ENCODE measurements around the gene SIAH3.

Gene SIAH3

DNA sequence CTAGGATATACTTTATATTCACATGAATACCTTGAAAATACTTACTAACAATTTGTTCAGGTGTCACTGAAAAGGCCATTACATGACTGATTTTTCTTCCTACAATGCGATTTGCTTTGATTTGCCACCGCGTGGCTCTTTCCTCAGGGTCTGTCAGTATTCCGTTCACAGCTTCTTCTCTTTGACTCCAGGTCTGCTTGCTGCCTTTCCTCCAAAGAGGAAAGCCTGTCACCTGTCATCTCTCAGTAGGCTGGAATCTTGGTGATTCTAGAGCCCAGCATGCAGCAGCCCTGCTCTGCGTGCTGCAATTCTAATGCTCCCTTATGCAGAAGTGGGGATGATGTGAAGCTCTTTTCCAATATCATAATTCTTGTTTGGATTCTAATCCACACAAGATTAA, 33.6 kb upstream of the SIAH3 start:
- CTCF ChIA-PET = no interaction called here

DNA sequence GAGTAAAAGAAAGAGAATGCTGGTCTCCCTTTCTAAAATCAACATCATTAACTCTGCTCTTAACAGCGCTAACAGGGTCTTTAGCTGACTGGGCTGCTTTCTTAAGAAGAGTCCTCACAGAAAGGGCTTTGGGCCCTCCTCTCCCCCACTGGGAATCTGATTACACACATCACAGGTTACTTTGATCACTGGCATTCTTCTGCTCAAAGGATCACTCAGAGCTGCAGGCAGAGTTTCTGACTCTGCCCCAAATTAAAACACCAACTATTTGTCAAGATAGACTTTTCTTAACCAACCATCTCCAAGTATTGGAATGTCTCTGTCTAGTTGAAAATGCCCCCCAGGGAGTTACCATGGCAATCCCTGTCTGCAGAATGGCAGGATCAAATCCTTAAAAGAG, 31.1 kb upstream of the SIAH3 start:
- CTCF ChIA-PET = no interaction called here
- H3K36me3 ChIP-seq (ENCODE audit: control insufficient read depth in 2 of 2, insufficient read depth in 1 of 2, low read length in 2 of 2) = no peaks in the 10 kb centered on the region
- H3K4me1 ChIP-seq (ENCODE audit: control insufficient read depth, insufficient read depth, low read length) = no peaks in the 10 kb centered on the region
- POLR2A ChIA-PET = no interaction called here
- no peaks in the 10 kb centered on the region for H3K9me3 ChIP-seq (ENCODE audit: control insufficient read depth, insufficient read depth, low read depth, low read length)
- H3K27ac ChIP-seq (ENCODE audit: extremely low read depth, low read depth, low read length) = no peak overlapping the region
- TF ChIP-seq ZNF248 (tag by site-specific recombination; IDR thresholded peaks at IDR 0.05) (no peak), ZNF621 (tag by site-specific recombination; IDR thresholded peaks at IDR 0.05) (no peak), ZNF335 (tag by site-specific recombination; conservative IDR thresholded peaks at IDR 0.05) (no peak), ZNF571 (tag by site-specific recombination; IDR thresholded peaks at IDR 0.05) (no peak), ZNF175 (tag by site-specific recombination; IDR thresholded peaks at IDR 0.05) (no peak), ZNF214 (tag by site-specific recombination; IDR thresholded peaks at IDR 0.05; ENCODE audit: borderline replicate concordance) (no peak), KLF7 (tag by site-specific recombination; IDR thresholded peaks at IDR 0.05; ENCODE audit: borderline replicate concordance) (no peak), ZNF37A (tag by site-specific recombination; IDR thresholded peaks at IDR 0.05) (no peak), ZNF768 (tag by site-specific recombination; IDR thresholded peaks at IDR 0.05) (no peak), ZNF132 (tag by site-specific recombination; IDR thresholded peaks at IDR 0.05; ENCODE audit: borderline replicate concordance) (no peak), ZNF19 (tag by site-specific recombination; IDR thresholded peaks at IDR 0.05; ENCODE audit: low read depth) (no peak), ZNF391 (tag by site-specific recombination; IDR thresholded peaks at IDR 0.05; ENCODE audit: borderline replicate concordance, low read depth) (no peak), KLF10 (tag by site-specific recombination; IDR thresholded peaks at IDR 0.05) (no peak), ZNF548 (tag by site-specific recombination; IDR thresholded peaks at IDR 0.05) (no peak)
- TF ChIP-seq, protein P1, sequence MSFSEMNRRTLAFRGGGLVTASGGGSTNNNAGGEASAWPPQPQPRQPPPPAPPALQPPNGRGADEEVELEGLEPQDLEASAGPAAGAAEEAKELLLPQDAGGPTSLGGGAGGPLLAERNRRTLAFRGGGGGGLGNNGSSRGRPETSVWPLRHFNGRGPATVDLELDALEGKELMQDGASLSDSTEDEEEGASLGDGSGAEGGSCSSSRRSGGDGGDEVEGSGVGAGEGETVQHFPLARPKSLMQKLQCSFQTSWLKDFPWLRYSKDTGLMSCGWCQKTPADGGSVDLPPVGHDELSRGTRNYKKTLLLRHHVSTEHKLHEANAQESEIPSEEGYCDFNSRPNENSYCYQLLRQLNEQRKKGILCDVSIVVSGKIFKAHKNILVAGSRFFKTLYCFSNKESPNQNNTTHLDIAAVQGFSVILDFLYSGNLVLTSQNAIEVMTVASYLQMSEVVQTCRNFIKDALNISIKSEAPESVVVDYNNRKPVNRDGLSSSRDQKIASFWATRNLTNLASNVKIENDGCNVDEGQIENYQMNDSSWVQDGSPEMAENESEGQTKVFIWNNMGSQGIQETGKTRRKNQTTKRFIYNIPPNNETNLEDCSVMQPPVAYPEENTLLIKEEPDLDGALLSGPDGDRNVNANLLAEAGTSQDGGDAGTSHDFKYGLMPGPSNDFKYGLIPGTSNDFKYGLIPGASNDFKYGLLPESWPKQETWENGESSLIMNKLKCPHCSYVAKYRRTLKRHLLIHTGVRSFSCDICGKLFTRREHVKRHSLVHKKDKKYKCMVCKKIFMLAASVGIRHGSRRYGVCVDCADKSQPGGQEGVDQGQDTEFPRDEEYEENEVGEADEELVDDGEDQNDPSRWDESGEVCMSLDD (tag by site-specific recombination; IDR thresholded peaks at IDR 0.05) = no peak
- TF ChIP-seq, protein P2, sequence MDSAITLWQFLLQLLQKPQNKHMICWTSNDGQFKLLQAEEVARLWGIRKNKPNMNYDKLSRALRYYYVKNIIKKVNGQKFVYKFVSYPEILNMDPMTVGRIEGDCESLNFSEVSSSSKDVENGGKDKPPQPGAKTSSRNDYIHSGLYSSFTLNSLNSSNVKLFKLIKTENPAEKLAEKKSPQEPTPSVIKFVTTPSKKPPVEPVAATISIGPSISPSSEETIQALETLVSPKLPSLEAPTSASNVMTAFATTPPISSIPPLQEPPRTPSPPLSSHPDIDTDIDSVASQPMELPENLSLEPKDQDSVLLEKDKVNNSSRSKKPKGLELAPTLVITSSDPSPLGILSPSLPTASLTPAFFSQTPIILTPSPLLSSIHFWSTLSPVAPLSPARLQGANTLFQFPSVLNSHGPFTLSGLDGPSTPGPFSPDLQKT (IDR thresholded peaks at IDR 0.05; ENCODE audit: borderline replicate concordance, low read depth, low read length) = no peak
- TF ChIP-seq, protein P3, sequence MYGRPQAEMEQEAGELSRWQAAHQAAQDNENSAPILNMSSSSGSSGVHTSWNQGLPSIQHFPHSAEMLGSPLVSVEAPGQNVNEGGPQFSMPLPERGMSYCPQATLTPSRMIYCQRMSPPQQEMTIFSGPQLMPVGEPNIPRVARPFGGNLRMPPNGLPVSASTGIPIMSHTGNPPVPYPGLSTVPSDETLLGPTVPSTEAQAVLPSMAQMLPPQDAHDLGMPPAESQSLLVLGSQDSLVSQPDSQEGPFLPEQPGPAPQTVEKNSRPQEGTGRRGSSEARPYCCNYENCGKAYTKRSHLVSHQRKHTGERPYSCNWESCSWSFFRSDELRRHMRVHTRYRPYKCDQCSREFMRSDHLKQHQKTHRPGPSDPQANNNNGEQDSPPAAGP (tag by site-specific recombination; IDR thresholded peaks at IDR 0.05) = no peak
- no peak overlapping the region for H3K4me3 ChIP-seq (ENCODE audit: low read depth, low read length)

More for the DNA sequence above, 33.6 kb upstream of the SIAH3 start:
- Histone ChIP-seq H3K4me3 (ENCODE audit: low read depth, low read length) (no peak overlapping the region), H3K27ac (ENCODE audit: extremely low read depth, low read depth, low read length) (no peak overlapping the region), H3K9me3 (ENCODE audit: control insufficient read depth, insufficient read depth, low read depth, low read length) (no peaks in the 10 kb centered on the region), H3K4me1 (ENCODE audit: control insufficient read depth, insufficient read depth, low read length) (no peaks in the 10 kb centered on the region), H3K36me3 (ENCODE audit: control insufficient read depth in 2 of 2, insufficient read depth in 1 of 2, low read length in 2 of 2) (no peaks in the 10 kb centered on the region)
- no peak for TF ChIP-seq SETDB1 (IDR thresholded peaks at IDR 0.05; ENCODE audit: insufficient read length, low read length)
- no peak for TF ChIP-seq HOXD13 (CRISPR knock-in tag; IDR thresholded peaks at IDR 0.05; ENCODE audit: borderline replicate concordance)
- TF ChIP-seq, protein P4, sequence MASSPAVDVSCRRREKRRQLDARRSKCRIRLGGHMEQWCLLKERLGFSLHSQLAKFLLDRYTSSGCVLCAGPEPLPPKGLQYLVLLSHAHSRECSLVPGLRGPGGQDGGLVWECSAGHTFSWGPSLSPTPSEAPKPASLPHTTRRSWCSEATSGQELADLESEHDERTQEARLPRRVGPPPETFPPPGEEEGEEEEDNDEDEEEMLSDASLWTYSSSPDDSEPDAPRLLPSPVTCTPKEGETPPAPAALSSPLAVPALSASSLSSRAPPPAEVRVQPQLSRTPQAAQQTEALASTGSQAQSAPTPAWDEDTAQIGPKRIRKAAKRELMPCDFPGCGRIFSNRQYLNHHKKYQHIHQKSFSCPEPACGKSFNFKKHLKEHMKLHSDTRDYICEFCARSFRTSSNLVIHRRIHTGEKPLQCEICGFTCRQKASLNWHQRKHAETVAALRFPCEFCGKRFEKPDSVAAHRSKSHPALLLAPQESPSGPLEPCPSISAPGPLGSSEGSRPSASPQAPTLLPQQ (tag by site-specific recombination; IDR thresholded peaks at IDR 0.05) = no peak
- POLR2A ChIA-PET = no interaction called here
